22Rv1 (cell line): ENCODE results near the gene INTS2.

Source experiments
- ZFX ChIP-seq: fragments of 450-650 bp; IDR thresholded peaks from 2 replicates; pipeline ENCODE4 v1.6.1; 2017; ENCODE audit warnings: antibody characterized with exemption, borderline replicate concordance
- TF ChIP-seq, protein P1 (sequence below): fragments of 450-650 bp; IDR thresholded peaks from 2 replicates; pipeline ENCODE4 v1.5.1; 2017; ENCODE audit warnings: mild to moderate bottlenecking

DNA sequence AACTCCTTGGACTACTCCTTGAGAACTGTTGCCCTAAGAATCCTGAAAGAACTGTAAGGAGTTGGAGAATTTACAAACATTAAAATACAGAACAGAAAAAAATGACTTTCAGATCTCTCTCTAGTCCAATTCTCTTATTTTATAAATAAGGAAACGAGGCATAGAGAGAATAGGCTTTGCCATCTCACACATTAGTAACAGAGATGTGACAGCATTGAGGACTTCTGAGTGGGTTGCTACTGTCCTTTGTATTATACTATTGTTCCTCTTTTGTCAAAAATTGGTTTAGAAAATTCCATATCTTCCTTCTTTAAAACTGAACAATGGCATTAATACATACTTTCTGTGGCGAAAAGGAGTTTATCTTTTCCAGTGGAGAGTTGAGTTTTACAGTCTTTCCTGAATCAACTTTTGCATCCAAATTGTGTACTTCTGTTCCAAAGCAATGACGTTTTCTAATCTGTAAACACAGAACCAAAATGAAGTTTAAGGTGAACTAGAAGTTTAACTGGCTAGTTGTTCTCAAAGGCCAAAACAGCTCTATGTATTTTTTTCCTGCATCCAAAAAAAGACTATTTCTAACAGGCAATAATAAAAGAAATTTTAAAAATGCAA lies 80.9 kb downstream of the INTS2 start:
- TF ChIP-seq, protein P1, sequence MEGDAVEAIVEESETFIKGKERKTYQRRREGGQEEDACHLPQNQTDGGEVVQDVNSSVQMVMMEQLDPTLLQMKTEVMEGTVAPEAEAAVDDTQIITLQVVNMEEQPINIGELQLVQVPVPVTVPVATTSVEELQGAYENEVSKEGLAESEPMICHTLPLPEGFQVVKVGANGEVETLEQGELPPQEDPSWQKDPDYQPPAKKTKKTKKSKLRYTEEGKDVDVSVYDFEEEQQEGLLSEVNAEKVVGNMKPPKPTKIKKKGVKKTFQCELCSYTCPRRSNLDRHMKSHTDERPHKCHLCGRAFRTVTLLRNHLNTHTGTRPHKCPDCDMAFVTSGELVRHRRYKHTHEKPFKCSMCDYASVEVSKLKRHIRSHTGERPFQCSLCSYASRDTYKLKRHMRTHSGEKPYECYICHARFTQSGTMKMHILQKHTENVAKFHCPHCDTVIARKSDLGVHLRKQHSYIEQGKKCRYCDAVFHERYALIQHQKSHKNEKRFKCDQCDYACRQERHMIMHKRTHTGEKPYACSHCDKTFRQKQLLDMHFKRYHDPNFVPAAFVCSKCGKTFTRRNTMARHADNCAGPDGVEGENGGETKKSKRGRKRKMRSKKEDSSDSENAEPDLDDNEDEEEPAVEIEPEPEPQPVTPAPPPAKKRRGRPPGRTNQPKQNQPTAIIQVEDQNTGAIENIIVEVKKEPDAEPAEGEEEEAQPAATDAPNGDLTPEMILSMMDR: no peak
- no peak for TF ChIP-seq ZFX
